Stomach (tissue), 4 donors: ENCODE results near the gene ZPBP2.
"Not testable (repeated sequence)": the region's sequence is repeated elsewhere in the genome, so short reads cannot be mapped to it uniquely, and the experiment has no call there.

Experiments
- CTCF ChIP-seq, 7 experiments: fragments of 450-650 bp in 4 of 7; fragments of 200-600 bp in 3 of 7; sonication (generic) in 3 of 7; IDR thresholded peaks; one replicate each; pipeline ENCODE4 v1.5.1; 2016 to 2019; ENCODE audit warnings: antibody characterized with exemption in 7 of 7, control low read depth in 2 of 7, mild to moderate bottlenecking in 1 of 7
- EP300 ChIP-seq: sonication (generic); formaldehyde crosslinking; IDR thresholded peaks from one replicate; pipeline ENCODE4 v1.6.1; 2017; ENCODE audit warnings: antibody characterized with exemption

GRCh38 chr17:39850186-39850585, 17.8 kb upstream of the ZPBP2 start:
- TF ChIP-seq CTCF (IDR thresholded peaks at IDR 0.05); EP300: not testable (repeated sequence)
